GM19238 (cell line): ENCODE measurements around the gene SLC2A13.
"Not testable (repeated sequence)": the region's sequence is repeated elsewhere in the genome, so short reads cannot be mapped to it uniquely, and the experiment has no call there.

Experiments
- DNase-seq: peaks from one replicate; pipeline ENCODE4 v3.0.0; 2011; ENCODE audit warnings: low spot score; ENCODE audit not compliant: insufficient read length

SLC2A13 gene

DNA sequence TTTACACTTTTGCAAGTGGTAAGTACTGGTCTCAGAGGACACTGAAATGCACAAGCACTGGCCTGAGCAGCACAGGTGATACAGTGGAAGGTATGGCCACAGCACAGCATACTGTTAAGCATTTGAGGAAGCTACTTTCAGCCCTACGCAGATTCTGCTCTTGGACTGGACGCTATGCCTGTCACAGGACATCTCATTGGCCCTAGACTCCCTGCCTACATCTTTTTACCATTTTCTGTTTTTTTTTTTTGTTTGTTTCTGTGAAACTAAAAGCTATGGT lies 342.1 kb downstream of the SLC2A13 start:
- no peak for DNase-seq

DNA sequence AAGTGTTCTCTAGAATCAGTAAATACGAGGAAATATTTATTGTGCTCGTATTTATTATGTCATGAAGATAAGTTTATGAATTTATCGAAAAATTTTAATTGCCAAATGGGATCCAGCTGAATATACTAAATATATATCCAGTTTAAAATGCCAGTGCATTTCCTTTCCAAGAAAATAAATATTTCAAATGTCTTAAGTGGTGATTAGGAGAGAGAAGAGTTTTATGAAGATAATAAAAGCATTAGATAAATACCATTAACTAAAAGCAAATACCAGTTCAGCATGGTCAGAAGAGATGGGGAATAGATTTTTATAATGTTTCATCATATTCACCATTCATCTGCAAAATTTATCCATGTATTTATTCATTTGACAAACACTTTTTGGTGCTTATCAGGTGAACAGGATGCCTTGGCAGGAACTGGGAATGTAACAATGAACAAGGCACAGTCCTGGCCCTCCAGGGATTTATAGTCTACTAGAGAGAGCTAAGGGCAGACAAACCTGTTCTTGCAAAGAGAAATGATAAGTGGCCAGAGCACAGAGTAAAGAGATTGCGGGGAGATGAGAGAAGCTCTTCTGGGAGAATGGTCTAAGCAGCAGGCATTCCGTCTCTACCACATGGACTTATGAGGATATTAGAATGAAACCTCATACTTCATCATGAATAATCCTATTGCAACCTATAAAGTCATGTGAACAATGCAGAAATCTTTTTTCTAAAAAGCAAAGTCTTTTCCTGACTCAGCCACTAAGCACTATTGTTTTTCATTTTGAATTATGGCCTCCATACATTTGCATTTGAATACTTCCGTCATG lies 342.6 kb downstream of the SLC2A13 start:
- no peak for DNase-seq

DNA sequence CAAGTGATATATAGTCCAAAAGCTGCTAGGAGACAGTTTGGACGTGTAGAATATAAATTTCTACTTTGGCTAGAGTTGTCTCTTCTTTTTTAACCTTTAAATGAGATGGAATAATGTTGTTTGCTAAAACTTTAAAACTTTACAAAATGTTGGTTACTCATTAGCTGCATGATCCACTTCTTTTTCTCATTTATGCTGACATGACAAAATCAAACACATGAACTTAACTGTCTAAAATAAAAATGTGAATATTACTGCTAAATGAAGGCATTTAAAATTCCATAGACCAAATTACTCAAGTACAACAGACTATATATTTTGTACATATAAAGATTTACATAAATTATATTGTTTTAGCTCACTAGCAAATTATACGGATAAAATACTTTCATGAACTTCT lies 350.4 kb downstream of the SLC2A13 start:
- DNase-seq = no peak

DNA sequence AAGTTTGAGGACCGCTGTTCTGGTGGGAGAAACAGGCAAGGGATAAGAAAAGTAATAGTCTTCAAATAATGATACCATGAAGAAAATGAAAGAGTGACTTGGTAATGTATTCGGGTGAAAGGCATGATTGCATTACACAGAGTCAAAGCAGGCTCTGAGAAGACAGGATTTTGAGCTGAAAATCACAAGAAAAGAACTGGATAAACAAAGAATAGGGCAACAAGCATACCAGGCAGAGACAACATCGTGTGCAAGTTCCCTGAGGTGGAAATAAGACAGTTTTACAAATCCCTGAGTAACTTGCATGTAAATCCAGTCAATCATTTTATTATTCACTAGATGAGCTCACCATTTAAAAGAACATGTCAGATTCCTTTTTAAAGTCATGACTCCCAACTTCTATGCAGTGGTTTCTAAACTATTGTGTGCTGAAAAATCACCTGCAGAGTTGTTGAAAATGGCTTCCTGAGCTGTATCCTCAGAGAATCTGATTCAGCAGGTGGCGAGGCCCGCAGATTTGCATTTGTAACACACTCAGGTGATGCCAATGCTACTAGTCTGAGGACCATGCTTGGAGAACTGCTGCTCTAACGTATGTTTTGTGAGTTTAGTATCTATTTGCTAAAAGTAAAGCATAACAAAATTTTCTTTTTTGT lies 353.3 kb downstream of the SLC2A13 start:
- no peak for DNase-seq

DNA sequence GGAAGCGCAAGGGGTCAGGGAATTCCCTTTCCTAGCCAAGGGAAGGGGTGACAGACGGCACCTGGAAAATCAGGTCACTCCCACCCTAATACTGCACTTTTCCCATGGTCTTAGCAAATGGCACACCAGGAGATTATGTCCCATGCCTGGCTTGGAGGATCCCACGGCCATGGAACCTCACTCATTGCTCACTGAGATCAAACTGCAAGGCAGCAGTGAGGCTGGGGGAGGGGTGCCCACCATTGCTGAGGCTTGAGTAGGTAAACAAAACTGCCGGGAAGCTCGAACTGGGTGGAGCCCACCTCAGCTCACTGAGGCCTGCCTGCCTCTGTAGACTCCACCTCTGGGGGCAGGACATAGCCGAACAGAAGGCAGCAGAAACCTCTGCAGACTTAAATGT lies 359.7 kb downstream of the SLC2A13 start:
- not testable (repeated sequence) for DNase-seq

DNA sequence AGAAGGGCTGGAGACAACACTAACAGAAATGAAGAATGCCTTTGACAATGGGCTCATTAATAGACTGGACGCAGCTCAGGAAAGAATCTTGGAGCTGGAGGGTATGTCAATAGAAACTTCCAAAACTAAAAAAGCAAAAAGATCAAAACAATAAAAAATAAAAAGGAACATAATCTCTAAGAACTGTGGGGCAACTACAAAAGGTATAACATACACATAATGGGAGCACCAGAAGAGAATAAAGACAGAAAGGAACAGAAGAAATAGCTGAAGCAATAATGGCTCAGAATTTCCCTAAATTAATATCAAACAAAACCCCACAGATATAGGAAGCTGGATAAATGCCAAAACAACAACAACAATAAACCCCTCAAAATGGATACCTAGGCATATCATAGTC lies 362.2 kb downstream of the SLC2A13 start:
- DNase-seq = no peak

DNA sequence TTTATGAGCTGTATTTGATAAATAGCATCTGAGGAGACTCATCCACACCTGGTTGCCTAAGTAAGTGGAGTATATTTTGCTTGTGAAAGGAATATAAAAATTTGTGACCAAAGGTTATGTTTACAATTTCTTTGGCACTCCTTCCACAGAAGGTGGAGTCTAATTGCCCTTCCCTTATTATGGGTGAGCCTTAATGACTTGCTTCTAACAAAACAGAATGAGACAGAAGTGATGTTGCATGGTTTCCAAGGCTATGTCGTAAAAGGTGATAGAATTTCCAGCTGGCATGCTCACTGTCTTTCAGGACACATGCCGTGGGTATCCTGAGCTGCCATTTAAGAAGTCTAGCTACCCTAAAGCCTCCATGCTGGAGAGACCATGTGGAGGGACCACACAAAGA lies 369.5 kb downstream of the SLC2A13 start:
- no peak for DNase-seq

DNA sequence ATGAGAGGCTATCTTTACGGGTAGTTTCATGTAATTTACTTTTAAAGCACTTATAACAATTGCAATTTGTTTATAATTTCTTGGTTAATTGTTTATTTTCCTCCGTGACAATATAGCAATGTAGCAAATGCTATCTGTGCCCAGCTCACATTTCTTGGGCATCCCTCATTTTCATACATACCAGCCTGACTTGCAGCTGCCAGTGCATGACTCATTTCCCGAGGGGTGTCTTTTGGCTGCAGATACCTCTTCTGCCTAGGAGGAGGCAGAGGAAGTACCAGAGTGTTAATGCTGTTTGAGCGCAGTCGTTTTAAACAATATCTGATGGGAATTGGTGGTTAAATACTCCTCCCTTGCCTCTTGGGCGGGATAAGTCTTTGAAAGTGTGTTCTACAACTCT lies 382.1 kb downstream of the SLC2A13 start:
- DNase-seq = no peak

DNA sequence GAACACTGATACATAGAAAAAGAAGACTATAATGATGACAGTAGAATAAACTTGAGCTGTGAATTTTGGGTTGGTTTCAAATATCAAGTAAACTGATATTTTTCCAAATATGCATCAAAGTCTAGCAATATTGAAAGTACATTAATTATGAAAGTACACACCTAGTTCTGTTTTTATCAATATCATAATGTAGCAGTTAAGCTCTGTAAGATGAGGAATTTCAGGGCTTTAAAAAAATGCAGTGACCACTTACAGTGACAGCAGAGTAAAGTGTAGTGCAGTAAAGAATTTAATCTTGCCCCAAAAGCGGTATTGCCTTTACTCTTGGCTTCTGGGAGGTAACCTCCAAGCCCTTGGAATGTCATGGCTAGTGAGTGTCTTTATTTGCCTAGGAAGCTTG lies 383.4 kb downstream of the SLC2A13 start:
- DNase-seq = no peak

DNA sequence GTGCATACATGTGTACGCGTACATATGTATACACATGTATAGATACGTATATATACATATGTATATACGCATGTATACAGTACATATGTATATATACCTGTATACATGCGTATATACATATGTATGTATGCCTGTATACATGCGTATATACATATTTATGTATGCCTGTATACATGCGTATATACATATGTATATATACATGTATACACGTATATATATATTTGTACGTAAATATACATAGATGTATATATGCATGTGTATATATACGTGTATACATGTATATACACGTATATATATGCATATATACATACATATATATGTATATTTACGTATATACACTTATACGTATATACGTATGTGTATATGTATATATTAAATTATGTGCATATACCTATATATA lies 392.3 kb downstream of the SLC2A13 start:
- no peak for DNase-seq

DNA sequence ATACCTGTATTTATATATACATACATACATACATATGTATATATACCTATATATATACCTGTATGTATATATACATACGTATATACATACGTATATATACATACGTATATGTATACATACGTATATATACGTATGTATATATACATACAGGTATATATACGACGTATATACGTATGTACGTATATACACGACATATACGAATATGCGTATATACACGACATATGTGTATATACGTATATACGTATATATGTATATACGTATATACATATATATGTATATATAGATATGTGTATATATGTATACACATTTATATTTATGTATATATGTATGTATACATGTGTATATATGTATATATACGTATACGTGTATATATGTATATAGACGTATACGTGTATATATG lies 393.5 kb downstream of the SLC2A13 start:
- DNase-seq = no peak
